Bronchial epithelial cell (primary cell): ENCODE data around the gene DACT3. TPM values are rescaled to one million over a fixed set of nuclear protein-coding genes. Genes with fewer than 3 reads are reported as not detected.

Experiments used
- DNase-seq: peaks from one replicate; pipeline ENCODE4 v3.0.0-alpha.2; 2010; ENCODE audit warnings: low read depth
- FAIRE-seq: peaks from 2 replicates; lab custom pipeline; 2011; peaks lifted over from hg19 to GRCh38; lab: Jason Lieb, UNC
- H3K27me3 ChIP-seq: 2 replicates; pipeline ENCODE4 v1.5.1; 2011; ENCODE audit warnings: low read length; ENCODE audit not compliant: control insufficient read depth, insufficient read depth
- H3K36me3 ChIP-seq: 2 replicates; pipeline ENCODE4 v1.5.1; 2011; ENCODE audit warnings: low read length; ENCODE audit not compliant: control insufficient read depth, insufficient read depth
- H3K4me3 ChIP-seq: 2 replicates; pipeline ENCODE4 v1.5.1; 2011; ENCODE audit warnings: mild to moderate bottlenecking, low read depth, low read length, control low read depth
- CTCF ChIP-seq: IDR thresholded peaks from 2 replicates; pipeline ENCODE4 v1.5.1; 2011; ENCODE audit warnings: mild to moderate bottlenecking, moderate library complexity, low read length, control low read depth, inconsistent platforms; ENCODE audit not compliant: insufficient read depth, severe bottlenecking
- total RNA-seq: library from RNA; depleted of rRNA; stranded (reverse); fragments of >200 nt; gene quantifications from 2 replicates; pipeline ENCODE4 v1.2.1, GENCODE V29; 2014

The DACT3 gene
- total RNA-seq, 1 donor from 2014 or later, result under 0.01 TPM

GRCh38 chr19:46604781-46605355 is 56.1 kb downstream of the DACT3 start:
- Histone ChIP-seq H3K27me3 (no peaks in the 10 kb centered on the region), H3K36me3 (peaks cover 37% of the 10 kb centered on the region), H3K4me3 (no peak overlapping the region)
- FAIRE-seq (no peak), DNase-seq (no peak)
- TF ChIP-seq CTCF, result no peak

GRCh38 chr19:46603752-46604231 is 57.2 kb downstream of the DACT3 start:
- DNase-seq (no peak), FAIRE-seq (no peak)
- Histone ChIP-seq H3K27me3 (no peaks in the 10 kb centered on the region), H3K36me3 (peaks cover 29% of the 10 kb centered on the region), H3K4me3 (no peak overlapping the region)
- no peak for TF ChIP-seq CTCF

- no peak for TF ChIP-seq CTCF
- Histone ChIP-seq H3K4me3 (no peak overlapping the region), H3K36me3 (peaks cover 24% of the 10 kb centered on the region), H3K27me3 (no peaks in the 10 kb centered on the region)
- DNase-seq (no peak), FAIRE-seq (no peak)
Observed at GRCh38 chr19:46603195-46603637, 57.8 kb downstream of the DACT3 start.

GRCh38 chr19:46602392-46603194 is 58.4 kb downstream of the DACT3 start:
- Histone ChIP-seq H3K27me3 (no peaks in the 10 kb centered on the region), H3K36me3 (peaks cover 17% of the 10 kb centered on the region), H3K4me3 (peak overlapping the region; percentile 97)
- no peak for TF ChIP-seq CTCF
- DNase-seq (no peak), FAIRE-seq (no peak)

GRCh38 chr19:46601318-46602224 is 59.4 kb downstream of the DACT3 start, which contains the start of gene CALM3:
CALM3 (plus strand) TSS chr19:46601330; CDS start chr19:46601435, 105 bp downstream.
- no peak for TF ChIP-seq CTCF
- FAIRE-seq, result no peak
- peak within 1 kb of the TSS; percentile 97 for H3K4me3 ChIP-seq
- DNase-seq, result no peak
- H3K27me3 ChIP-seq, result no peaks in the 10 kb centered on the region
- H3K36me3 ChIP-seq, result peaks cover 8% of the 10 kb centered on the region
